ENCODE data around the gene RPL27A. TPM values are rescaled to one million over a fixed set of nuclear protein-coding genes. Genes with fewer than 3 reads are reported as not detected.

Gene RPL27A
- total and polyA plus RNA-seq, 2 donors (not counting 1 experiment from before 2014, with no cell fraction given): 1,009 to 1,473 TPM

GRCh38 chr11:8720352-8720751, 37.8 kb downstream of the RPL27A start:
- H3K79me2 ChIP-seq (ENCODE audit: control insufficient read depth, insufficient read depth, low read length): no peaks in the 10 kb centered on the region
- 80% methylated on average over 2 of the region's 3 CpGs for whole genome bisulfite sequencing (ENCODE audit: insufficient coverage)
- no peak overlapping the region for H3K9ac ChIP-seq (ENCODE audit: low read length)
- H3K4me3 ChIP-seq (ENCODE audit: control extremely low read depth in 1 of 5, extremely low read depth in 1 of 5, insufficient read depth in 1 of 5, low read depth in 2 of 5, low read length in 4 of 5): no peak overlapping the region
- H3K4me1 ChIP-seq (ENCODE audit: control insufficient read depth in 2 of 2, insufficient read depth in 2 of 2, low read length in 2 of 2): peaks cover 15 to 17% of the 10 kb centered on the region in 2 donors
- peaks cover 18% of the 10 kb centered on the region for H3K4me1 Mint-ChIP-seq
- H2AFZ ChIP-seq (ENCODE audit: insufficient read depth, low read depth, low read length, poor library complexity, severe bottlenecking): no peak overlapping the region
- H3K27me3 Mint-ChIP-seq: peaks cover 5% of the 10 kb centered on the region
- H3K27ac Mint-ChIP-seq: no peak overlapping the region
- H3K9me3 Mint-ChIP-seq (ENCODE audit: insufficient read depth): no peaks in the 10 kb centered on the region
- ATAC-seq (ENCODE audit: low read depth): no peak
- CTCF ChIA-PET: no interaction called here
- no peak overlapping the region for H3K4me2 ChIP-seq (replicated peaks; ENCODE audit: low read depth, low read length, poor library complexity, severe bottlenecking)
- POLR2A ChIA-PET: no interaction called here
- H4K20me1 ChIP-seq (ENCODE audit: control insufficient read depth, insufficient read depth, low read length, poor library complexity, severe bottlenecking): no peaks in the 10 kb centered on the region
- no peak overlapping the region for H3K4me3 Mint-ChIP-seq
- TF ChIP-seq CTCF (IDR thresholded peaks at IDR 0.05) (no peak), EZH2 (IDR thresholded peaks at IDR 0.05; ENCODE audit: borderline replicate concordance, insufficient read depth, low read depth, low read length, poor library complexity, severe bottlenecking) (no peak)
- H3K9me3 ChIP-seq (ENCODE audit: control extremely low read depth in 1 of 3, control insufficient read depth in 2 of 3, insufficient read depth in 1 of 3, low read length in 2 of 3): no peaks in the 10 kb centered on the region
- H3K36me3 ChIP-seq (replicated peaks in 1 of 2; ENCODE audit: control extremely low read depth in 1 of 2, control insufficient read depth in 1 of 2, extremely low read depth in 1 of 2, insufficient read depth in 2 of 2, low read length in 1 of 2): no peaks in the 10 kb centered on the region
- no peaks in the 10 kb centered on the region for H3K27me3 ChIP-seq (replicated peaks in 1 of 4; ENCODE audit: control extremely low read depth in 1 of 4, control insufficient read depth in 3 of 4, insufficient read depth in 4 of 4, low read length in 3 of 4)
- no peak for DNase-seq
- intact Hi-C loops (cut with micrococcal nuclease): no loop called here
- H3K27ac ChIP-seq (ENCODE audit: low read length in 2 of 2): no peak overlapping the region

GRCh38 chr11:8720868-8721608, 38.4 kb downstream of the RPL27A start:
- Histone ChIP-seq H3K9me3 (ENCODE audit: control extremely low read depth in 1 of 3, control insufficient read depth in 2 of 3, insufficient read depth in 1 of 3, low read length in 2 of 3) (no peaks in the 10 kb centered on the region), H3K4me1 (ENCODE audit: control insufficient read depth in 2 of 2, insufficient read depth in 2 of 2, low read length in 2 of 2) (peaks cover 15 to 17% of the 10 kb centered on the region in 2 donors), H3K36me3 (replicated peaks in 1 of 2; ENCODE audit: control extremely low read depth in 1 of 2, control insufficient read depth in 1 of 2, extremely low read depth in 1 of 2, insufficient read depth in 2 of 2, low read length in 1 of 2) (no peaks in the 10 kb centered on the region), H3K79me2 (ENCODE audit: control insufficient read depth, insufficient read depth, low read length) (no peaks in the 10 kb centered on the region), H3K9ac (ENCODE audit: low read length) (no peak overlapping the region), H4K20me1 (ENCODE audit: control insufficient read depth, insufficient read depth, low read length, poor library complexity, severe bottlenecking) (no peaks in the 10 kb centered on the region), H2AFZ (ENCODE audit: insufficient read depth, low read depth, low read length, poor library complexity, severe bottlenecking) (no peak overlapping the region), H3K27me3 (replicated peaks in 1 of 4; ENCODE audit: control extremely low read depth in 1 of 4, control insufficient read depth in 3 of 4, insufficient read depth in 4 of 4, low read length in 3 of 4) (no peaks in the 10 kb centered on the region), H3K4me2 (replicated peaks; ENCODE audit: low read depth, low read length, poor library complexity, severe bottlenecking) (no peak overlapping the region), H3K27ac (ENCODE audit: low read length in 2 of 2) (no peak overlapping the region), H3K4me3 (ENCODE audit: control extremely low read depth in 1 of 5, extremely low read depth in 1 of 5, insufficient read depth in 1 of 5, low read depth in 2 of 5, low read length in 4 of 5) (no peak overlapping the region)
- no peaks in the 10 kb centered on the region for H3K9me3 Mint-ChIP-seq (ENCODE audit: insufficient read depth)
- DNase-seq: no peak
- POLR2A ChIA-PET: no interaction called here
- H3K27ac Mint-ChIP-seq: no peak overlapping the region
- no peak overlapping the region for H3K4me3 Mint-ChIP-seq
- ATAC-seq (ENCODE audit: low read depth): no peak
- intact Hi-C loops (cut with micrococcal nuclease): no loop called here
- CTCF ChIA-PET: no interaction called here
- peaks cover 5% of the 10 kb centered on the region for H3K27me3 Mint-ChIP-seq
- H3K4me1 Mint-ChIP-seq: peaks cover 18% of the 10 kb centered on the region
- TF ChIP-seq EZH2 (IDR thresholded peaks at IDR 0.05; ENCODE audit: borderline replicate concordance, insufficient read depth, low read depth, low read length, poor library complexity, severe bottlenecking) (no peak), CTCF (IDR thresholded peaks at IDR 0.05) (no peak)
- WGBS (ENCODE audit: insufficient coverage): 80% methylated on average over 3 of the region's 5 CpGs

All from B cell (primary cell).